ENCODE results near the gene KIAA0513. TPM values are rescaled to one million over a fixed set of nuclear protein-coding genes. Genes with fewer than 3 reads are reported as not detected.

KIAA0513 gene
- total and polyA plus RNA-seq, 2 of the 13 experiments (the other 11 are each of a cell fraction or from before 2014, with no cell fraction given), result 1.8 TPM

- FAIRE-seq (no peak), DNase-seq (ENCODE audit: low spot score) (no peak), ATAC-seq (no peak)
- CTCF ChIA-PET (ENCODE audit: low intra/inter-chr PET ratio, low total read pairs), result no interaction called here
- Histone ChIP-seq H2AFZ (ENCODE audit: low read length) (no peak overlapping the region), H3K4me3 (replicated peaks in 1 of 3; ENCODE audit: insufficient read depth in 1 of 3, low read depth in 2 of 3, low read length in 3 of 3) (no peak overlapping the region), H3K4me1 (ENCODE audit: insufficient read depth, low read length) (no peaks in the 10 kb centered on the region), H3K9me3 (ENCODE audit: low read length) (no peaks in the 10 kb centered on the region), H3K36me3 (replicated peaks in 1 of 2; ENCODE audit: control insufficient read depth in 1 of 2, insufficient read depth in 2 of 2, low read length in 2 of 2) (no peaks in the 10 kb centered on the region), H3K27ac (ENCODE audit: extremely low read length, insufficient read depth, low read length) (no peak overlapping the region), H4K20me1 (ENCODE audit: insufficient read depth, low read length) (no peaks in the 10 kb centered on the region), H3K9ac (ENCODE audit: insufficient read depth, low read depth, low read length) (no peak overlapping the region), H3K27me3 (ENCODE audit: control insufficient read depth in 1 of 2, insufficient read depth in 2 of 2, low read length in 2 of 2) (peaks cover 15 to 83% of the 10 kb centered on the region in 2 experiments), H3K4me2 (ENCODE audit: low read depth, low read length) (no peak overlapping the region), H3K79me2 (ENCODE audit: insufficient read depth, low read length) (no peaks in the 10 kb centered on the region)
- BruUV-seq (replicated peaks), result no TSS peak
- TF ChIP-seq GFI1 (CRISPR knock-in tag; IDR thresholded peaks at IDR 0.05; ENCODE audit: borderline replicate concordance) (no peak), KAT2B (IDR thresholded peaks at IDR 0.05; ENCODE audit: borderline replicate concordance, low read depth, low read length) (no peak), ZFP36L1 (CRISPR knock-in tag; IDR thresholded peaks at IDR 0.05) (no peak), ARNT (IDR thresholded peaks at IDR 0.05) (no peak), KLF13 (CRISPR knock-in tag; IDR thresholded peaks at IDR 0.05) (no peak), MTA3 (CRISPR knock-in tag; IDR thresholded peaks at IDR 0.05) (no peak)
- TF ChIP-seq, protein P1, sequence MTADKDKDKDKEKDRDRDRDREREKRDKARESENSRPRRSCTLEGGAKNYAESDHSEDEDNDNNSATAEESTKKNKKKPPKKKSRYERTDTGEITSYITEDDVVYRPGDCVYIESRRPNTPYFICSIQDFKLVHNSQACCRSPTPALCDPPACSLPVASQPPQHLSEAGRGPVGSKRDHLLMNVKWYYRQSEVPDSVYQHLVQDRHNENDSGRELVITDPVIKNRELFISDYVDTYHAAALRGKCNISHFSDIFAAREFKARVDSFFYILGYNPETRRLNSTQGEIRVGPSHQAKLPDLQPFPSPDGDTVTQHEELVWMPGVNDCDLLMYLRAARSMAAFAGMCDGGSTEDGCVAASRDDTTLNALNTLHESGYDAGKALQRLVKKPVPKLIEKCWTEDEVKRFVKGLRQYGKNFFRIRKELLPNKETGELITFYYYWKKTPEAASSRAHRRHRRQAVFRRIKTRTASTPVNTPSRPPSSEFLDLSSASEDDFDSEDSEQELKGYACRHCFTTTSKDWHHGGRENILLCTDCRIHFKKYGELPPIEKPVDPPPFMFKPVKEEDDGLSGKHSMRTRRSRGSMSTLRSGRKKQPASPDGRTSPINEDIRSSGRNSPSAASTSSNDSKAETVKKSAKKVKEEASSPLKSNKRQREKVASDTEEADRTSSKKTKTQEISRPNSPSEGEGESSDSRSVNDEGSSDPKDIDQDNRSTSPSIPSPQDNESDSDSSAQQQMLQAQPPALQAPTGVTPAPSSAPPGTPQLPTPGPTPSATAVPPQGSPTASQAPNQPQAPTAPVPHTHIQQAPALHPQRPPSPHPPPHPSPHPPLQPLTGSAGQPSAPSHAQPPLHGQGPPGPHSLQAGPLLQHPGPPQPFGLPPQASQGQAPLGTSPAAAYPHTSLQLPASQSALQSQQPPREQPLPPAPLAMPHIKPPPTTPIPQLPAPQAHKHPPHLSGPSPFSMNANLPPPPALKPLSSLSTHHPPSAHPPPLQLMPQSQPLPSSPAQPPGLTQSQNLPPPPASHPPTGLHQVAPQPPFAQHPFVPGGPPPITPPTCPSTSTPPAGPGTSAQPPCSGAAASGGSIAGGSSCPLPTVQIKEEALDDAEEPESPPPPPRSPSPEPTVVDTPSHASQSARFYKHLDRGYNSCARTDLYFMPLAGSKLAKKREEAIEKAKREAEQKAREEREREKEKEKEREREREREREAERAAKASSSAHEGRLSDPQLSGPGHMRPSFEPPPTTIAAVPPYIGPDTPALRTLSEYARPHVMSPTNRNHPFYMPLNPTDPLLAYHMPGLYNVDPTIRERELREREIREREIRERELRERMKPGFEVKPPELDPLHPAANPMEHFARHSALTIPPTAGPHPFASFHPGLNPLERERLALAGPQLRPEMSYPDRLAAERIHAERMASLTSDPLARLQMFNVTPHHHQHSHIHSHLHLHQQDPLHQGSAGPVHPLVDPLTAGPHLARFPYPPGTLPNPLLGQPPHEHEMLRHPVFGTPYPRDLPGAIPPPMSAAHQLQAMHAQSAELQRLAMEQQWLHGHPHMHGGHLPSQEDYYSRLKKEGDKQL (CRISPR knock-in tag; IDR thresholded peaks at IDR 0.05; ENCODE audit: low read depth), result no peak
- TF ChIP-seq, protein P2, sequence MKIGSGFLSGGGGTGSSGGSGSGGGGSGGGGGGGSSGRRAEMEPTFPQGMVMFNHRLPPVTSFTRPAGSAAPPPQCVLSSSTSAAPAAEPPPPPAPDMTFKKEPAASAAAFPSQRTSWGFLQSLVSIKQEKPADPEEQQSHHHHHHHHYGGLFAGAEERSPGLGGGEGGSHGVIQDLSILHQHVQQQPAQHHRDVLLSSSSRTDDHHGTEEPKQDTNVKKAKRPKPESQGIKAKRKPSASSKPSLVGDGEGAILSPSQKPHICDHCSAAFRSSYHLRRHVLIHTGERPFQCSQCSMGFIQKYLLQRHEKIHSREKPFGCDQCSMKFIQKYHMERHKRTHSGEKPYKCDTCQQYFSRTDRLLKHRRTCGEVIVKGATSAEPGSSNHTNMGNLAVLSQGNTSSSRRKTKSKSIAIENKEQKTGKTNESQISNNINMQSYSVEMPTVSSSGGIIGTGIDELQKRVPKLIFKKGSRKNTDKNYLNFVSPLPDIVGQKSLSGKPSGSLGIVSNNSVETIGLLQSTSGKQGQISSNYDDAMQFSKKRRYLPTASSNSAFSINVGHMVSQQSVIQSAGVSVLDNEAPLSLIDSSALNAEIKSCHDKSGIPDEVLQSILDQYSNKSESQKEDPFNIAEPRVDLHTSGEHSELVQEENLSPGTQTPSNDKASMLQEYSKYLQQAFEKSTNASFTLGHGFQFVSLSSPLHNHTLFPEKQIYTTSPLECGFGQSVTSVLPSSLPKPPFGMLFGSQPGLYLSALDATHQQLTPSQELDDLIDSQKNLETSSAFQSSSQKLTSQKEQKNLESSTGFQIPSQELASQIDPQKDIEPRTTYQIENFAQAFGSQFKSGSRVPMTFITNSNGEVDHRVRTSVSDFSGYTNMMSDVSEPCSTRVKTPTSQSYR (CRISPR knock-in tag; IDR thresholded peaks at IDR 0.05; ENCODE audit: borderline replicate concordance), result no peak
- TF ChIP-seq, protein P3, sequence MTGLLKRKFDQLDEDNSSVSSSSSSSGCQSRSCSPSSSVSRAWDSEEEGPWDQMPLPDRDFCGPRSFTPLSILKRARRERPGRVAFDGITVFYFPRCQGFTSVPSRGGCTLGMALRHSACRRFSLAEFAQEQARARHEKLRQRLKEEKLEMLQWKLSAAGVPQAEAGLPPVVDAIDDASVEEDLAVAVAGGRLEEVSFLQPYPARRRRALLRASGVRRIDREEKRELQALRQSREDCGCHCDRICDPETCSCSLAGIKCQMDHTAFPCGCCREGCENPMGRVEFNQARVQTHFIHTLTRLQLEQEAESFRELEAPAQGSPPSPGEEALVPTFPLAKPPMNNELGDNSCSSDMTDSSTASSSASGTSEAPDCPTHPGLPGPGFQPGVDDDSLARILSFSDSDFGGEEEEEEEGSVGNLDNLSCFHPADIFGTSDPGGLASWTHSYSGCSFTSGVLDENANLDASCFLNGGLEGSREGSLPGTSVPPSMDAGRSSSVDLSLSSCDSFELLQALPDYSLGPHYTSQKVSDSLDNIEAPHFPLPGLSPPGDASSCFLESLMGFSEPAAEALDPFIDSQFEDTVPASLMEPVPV (CRISPR knock-in tag; IDR thresholded peaks at IDR 0.05), result no peak
- in situ Hi-C loops (cut with HindIII; ENCODE audit: extremely low pct_ligation_motif_present, low pct_unique_long_range_greater_than_20kb) (no loop called here), intact Hi-C loops (cut with micrococcal nuclease; ENCODE audit: unreplicated experiment) (no loop called here)
- whole genome bisulfite sequencing (ENCODE audit: low lambda C conversion rate), result 29% methylated on average over 11 of the region's 11 CpGs
- POLR2A ChIA-PET, result no interaction called here
Measured at GRCh38 chr16:85107532-85107931, 79.9 kb downstream of the KIAA0513 start.

All from HepG2 (cell line).